ENCODE data around the gene CRACDL. TPM values are rescaled to one million over a fixed set of nuclear protein-coding genes. Genes with fewer than 3 reads are reported as not detected.

The CRACDL gene
- polyA plus RNA-seq, 5 donors = 3.2 to 7.2 (median 5.3) TPM

GRCh38 chr2:98928242-98928641 is 7.8 kb downstream of the CRACDL start:
- no peak for DNase-seq

- no peak for DNase-seq
Observed at GRCh38 chr2:98927027-98927426, 9.0 kb downstream of the CRACDL start.

DNA sequence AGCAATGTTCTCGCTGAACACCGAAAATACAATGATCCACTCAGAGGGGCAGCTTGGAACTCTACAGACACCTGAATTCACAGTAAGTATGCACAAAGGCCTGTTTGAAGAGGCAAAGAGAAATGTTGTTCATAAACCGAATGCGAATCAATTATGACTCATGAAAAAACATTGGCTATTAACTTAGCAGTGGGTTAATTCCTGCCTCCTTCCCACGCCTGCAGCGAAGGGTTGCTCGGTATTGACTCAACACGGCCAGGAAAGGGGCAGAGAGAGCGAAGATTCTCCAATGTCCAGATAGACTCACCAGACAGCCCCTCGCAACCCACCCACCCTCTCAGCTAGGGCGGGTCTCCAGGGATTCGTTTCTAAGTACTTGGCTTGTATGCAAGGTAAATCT is 9.4 kb downstream of the CRACDL start:
- no peak for DNase-seq

DNA sequence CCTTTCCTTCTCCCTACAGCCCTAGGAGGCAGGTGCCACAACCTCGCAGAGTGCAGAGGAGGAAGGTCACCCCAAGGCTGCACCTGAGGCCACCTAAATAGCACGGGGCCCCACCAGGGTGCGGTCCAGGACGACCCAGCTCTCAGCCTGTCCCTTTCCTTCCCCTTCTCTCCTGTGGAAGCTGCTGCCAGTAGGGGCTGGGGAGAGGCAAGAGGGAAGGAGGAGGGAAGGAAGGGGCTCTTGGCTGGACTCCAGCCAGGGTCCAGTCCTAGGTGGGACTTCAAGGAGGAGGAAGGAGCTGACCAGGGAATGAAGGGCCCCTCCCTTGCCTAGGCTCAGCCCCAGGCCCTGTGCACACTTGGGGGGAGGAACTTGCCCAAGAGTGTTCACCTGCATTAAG is 11.1 kb downstream of the CRACDL start:
- no peak for DNase-seq

DNA sequence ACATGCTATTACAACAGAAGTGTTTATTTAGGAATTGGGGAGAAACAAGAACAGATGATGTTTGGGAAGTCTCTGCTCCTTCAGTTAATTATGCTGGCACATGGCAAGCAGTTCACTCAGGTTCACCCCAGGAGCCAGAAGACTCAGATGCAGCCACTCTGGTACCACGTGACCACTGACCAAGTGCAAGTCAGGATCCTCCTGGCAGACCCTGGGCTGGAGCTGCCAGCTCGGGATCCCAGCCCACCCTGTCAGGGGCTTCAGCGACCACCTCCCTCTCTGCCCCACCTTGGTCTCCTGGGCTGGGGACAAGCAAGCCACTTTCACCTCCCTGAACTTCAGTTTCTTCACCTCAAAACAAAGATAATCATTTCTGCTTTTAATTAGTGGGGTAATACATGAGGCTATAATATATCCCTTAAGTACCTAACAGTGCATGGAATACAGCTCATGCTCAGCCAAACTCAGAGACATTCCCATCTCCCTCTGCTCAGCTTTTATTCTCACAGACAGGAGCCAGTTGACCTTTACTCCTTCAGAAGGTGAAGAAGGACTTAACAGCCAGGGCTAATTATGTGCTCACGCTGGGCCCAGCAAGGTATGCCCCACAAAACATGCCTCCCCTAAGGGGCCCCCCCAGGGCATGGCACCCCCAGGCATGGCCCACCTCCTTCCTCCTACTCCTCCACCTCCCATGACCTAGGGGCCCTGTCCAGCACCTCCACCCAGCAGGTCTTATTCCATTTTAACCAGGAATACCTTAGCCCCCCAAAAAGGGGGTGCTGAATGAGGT is 11.8 kb downstream of the CRACDL start:
- no peak for DNase-seq

DNA sequence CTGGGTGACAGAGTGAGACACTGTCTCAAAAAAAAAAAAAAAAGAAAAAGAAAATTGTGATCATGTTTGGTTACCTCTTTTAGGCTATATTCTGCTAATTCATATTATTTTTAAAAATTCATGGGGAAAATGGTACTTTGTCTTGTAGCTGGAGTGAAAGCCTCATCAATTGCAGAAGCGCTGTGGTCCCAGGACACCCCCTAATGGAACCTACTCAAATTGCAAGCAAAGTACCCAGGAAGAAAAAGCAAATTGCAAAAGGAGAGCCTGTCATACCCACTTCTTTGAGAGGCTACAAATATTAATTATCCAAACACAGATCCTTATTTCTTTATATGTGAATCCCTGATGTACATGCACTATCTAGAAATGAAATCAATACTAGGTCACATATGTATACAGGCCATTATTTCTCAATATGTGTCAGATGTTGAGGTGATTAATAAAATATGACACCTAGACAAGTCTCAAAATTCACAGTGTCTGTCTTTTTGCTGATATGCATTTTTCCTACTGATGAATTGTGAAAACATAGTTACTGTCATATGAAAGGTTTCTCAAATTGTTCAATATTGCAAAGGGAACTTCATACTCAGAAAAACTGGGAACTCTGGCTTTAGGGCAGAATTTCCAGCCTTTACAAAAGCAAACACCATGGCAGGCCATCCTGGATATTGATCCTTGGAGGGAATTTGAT is 12.6 kb downstream of the CRACDL start:
- no peak for DNase-seq

- no peak for DNase-seq
Observed at GRCh38 chr2:98921062-98921461, 15.0 kb downstream of the CRACDL start.

GRCh38 chr2:98917031-98917471 is 19.0 kb downstream of the CRACDL start:
- DNase-seq = no peak

DNA sequence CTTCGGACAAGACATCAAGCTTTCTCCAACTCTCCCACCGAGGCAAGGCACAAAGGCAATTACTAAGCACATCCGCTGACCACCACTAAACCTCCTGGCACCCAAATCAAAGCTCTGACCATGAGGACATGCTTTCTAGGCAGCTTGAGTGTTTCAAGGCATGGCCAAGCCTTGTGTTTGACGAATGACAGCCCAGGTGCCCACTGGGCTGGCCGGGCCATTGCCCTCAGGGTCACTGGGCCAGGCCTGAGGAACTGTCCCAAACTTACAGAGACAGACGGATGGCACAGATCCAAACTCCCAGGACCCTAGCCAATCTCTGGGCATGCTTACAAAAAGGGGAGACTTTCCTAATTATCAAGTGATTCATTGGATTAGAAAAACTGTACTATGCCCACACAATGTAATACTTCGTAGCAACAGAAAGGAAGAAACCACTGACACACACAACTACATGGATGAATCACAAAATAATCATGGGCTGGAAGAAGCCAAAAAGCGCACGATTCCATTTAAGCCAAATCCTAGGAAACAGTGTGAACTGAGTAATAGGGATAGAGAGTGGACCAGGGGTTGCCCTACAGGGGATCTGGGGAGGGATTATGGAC is 20.2 kb downstream of the CRACDL start:
- no peak for DNase-seq

DNA sequence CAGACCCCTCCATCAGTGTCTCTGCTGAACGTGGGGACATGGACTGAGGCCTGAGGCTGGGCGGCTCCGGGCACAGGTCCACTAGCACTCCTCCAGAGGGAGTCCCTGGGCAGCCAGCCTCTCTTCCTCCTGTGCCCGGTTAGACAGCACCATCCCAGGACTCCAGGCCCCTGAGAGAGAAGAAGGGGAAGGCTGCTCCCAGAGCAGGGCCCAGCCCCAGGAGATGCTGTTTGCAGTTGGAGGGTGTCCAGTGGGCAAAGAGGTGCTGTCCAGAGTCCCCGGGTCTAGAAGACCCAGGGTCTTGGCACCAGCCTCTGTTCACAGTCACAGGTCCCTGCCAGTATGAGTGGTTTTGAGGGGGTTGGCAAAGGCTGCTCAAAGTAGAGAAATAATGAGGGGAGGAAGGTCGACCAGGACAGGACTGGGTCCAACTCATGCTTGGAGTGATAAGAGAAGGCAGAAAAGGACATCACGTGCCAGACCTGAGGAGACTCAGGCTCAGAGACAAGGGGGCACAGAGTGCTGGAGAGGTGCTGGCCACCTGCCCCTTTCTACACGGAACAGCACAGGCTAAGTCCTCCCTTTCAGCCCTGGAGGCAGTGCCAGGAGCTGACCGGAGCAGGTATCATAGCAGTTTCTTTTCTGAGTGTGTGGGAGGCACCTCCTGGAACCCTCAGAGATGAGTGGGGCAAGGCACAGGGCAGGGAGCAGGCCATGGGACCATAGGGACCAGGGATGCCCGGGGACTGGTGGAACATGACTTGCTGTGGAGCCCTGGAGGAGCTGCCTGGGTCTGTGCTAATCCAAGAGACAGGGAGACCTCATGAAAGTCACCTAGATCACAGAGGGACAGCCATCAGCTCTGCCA is 21.1 kb downstream of the CRACDL start:
- no peak for DNase-seq

DNA sequence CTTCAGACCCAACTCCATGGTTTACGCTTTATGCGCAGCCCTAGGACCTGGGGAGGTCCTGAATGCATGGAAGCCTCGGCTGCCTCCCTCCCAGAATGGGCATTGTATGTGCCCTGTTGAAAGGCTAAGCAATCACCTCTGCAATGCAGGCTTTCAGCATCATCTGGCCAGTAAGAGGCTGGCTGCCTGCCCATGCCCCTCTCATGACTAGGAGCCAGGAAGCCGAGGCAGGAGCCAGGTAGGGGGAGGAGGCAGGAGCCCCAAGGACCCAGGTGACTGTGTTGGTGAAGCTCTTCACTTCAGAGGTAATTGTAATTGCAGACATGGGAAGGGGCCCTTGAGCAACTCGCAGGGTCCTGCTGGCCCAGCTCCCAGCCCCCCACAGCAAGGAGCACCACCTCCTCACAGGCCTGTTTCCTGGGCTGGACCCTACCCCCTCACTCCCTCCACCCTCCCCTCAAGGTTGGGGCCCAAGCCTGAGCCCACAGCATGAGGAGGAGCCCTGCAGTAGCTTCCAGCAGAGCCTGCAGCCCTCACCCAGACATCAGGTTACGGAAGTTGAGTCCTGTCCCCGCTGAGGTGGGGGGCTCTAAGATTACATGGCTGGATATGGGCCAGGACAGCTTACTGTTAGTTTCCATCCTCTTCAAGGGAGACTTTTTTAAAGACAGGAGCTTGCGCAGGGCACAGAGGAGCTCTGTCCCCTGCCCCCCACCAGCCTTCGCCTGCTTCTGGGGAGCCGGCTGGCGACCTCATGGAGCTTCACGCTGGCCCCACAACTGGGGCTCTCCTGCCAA is 21.9 kb downstream of the CRACDL start:
- DNase-seq = peak; percentile 46 to 62

DNA sequence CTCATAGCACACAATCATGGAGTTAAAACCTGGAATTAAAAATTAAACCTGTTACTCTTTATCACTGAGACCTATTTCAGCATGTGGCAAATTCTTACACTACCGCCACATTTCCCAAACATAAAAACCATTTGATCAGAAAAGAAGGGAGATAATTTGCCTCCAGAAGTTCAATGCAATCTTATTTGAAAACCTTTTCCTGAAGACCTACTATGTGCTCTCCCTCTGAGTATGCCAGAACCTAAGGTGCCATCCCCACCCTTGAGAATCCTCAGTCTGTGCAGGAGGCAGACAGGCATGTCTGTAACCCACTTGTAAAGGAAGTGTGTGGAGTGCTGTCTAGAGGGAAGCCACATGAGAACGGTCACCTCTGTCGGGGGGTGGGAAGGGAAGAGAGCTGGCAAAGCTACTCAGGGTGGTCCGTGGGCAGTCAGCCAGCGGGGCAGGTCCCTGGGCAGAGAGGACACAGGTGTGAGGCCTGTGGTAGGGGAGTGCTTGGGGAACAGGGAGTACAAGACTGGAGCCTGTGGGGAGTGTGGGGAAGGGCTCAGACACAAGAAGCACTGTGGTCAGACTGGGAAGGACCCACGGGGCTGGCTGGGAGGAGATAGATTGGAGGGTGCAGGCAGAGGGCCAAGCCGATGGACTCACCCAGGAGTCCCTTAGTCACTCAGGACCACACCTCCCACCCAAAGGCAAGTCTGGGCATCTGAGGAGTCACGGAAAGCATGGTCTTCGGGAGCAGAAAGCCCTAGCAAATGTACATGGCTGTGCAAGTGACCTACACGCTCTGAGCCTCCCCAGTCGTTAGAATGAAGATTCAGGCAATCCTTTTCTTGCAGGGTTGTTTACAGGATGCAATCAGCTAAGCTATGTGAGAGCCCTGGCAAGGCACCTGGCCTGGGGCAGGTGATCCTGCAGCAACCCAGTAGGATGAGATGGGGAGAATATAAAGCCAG is 22.8 kb downstream of the CRACDL start:
- no peak for DNase-seq

DNA sequence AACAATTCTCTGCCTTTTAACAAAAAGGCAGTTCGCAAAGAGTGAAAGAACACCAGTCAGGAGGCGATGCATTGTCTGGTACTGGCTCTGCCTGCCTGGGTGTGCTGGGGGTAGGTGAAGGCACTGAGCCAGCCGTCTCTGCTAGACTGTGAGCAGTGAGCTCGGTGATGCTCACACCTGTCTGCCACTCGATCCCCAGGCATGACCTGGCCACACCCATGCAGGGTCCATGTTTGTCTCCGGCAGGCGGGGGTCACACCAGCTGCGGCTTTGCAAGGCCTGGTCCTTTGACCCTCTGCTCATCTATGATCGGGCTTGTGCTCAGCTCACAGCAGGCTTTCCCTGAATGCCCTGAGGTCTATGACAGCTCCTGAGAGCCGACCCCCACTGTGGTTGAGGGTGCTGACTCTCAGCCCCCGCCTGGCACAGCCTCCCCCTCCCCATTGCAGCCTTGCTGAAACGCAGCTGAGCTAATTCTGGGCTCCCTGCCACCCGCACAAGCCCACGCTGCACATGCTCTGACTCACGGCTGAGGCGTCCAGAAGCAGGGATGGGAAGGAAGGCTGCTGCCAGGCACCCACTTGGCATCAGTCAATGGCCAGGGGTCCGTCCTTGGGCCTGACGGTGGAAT is 23.7 kb downstream of the CRACDL start:
- no peak for DNase-seq

- DNase-seq = no peak
Observed at GRCh38 chr2:98911376-98912154, 24.5 kb downstream of the CRACDL start.

DNA sequence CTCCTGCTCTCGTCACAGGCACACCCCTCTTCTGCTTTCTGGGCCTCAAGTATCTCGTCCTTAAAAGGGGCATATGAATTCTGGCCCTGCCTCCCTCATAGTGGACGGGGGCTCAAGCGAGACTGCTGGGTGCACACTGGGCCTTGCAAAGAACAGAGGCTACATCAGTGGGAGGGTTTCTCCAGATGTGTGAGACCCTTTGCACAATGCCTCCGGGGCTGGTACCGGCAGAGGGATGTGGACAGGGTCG is 25.0 kb downstream of the CRACDL start:
- no peak for DNase-seq

DNA sequence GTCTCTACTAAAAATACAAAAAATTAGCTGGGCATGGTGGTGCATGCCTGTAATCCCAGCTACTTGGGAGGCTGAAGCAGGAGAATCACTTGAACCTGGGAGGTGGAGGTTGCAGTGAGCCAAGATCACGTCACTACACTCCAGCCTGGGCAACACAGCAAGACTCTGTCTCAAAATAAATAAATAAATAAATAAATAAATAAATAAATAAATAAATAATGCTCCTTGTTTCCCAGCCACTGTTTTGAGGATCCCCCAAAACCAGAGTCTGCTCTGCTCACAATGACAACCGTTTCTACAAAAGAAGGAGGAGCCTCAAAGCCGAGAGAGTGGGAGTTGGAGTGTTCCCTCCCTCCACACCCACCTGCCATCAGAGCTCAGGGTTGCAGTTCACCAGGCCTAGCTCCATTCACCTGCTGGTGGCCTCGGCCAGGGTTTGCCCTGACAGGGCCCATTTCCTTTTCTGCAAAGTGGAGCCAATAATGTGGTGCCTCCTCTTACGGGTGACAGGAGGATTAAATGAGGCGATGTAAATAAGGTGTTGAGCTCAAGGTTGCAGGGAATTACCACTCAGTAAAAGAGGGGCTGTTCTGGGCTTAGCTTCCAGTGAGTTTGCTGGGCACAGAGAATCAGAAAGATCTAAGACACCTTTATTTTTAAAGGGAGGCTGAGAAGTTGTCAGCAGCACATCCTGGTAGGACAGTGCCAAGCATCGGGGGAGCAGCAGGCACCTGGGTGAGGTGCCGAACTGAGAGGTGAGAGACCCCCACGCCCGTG is 25.5 kb downstream of the CRACDL start:
- no peak for DNase-seq

DNA sequence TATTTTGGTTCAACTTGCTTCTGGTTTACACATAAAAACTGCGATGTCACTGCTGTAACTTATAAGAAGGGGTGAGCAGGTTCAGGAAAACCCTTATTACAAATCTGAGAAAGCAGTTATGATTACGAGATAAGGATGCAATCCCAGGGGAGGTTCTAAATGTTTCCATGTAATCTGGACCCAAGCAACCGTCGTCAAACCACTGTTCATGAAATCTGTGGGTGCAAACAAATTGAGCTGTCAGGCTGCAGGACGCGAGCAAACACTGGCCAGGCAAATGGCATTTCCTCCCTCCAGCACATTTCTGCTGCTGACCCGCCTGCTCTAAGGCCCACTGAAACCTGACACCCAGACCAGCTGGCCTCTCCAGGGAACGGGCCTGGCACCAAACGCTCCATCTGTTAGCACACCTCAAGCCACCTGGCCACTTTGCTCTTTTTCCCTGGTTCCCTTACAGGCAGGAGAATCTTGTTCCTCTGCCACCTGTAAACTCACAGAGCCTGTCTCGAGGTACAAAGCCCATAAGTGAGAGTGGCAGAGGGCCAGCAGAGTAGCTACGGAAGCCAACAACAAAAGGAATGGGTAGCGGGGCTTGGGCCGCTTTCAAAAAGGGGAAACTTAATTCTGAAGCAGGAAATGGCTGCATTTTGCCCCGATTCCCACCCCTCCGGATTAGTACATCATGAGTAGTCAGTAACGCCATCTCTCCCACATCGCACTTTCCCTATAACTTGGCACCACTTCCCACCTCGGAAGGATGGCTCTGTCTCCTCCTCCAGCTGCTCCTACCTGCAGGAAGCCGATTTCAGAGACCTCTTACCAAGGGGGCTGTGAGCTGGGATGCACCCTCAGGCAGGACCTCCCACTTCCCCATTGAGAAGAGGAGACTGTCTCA is 26.5 kb downstream of the CRACDL start:
- DNase-seq = peak; percentile 72 to 74

All from right lung (tissue), 5 donors.